GM19240 (cell line): ENCODE data around the gene RGS6.

Source experiments
- DNase-seq: peaks from one replicate; pipeline ENCODE4 v3.0.0; 2011; ENCODE audit warnings: low spot score; ENCODE audit not compliant: insufficient read length

The RGS6 gene

DNA sequence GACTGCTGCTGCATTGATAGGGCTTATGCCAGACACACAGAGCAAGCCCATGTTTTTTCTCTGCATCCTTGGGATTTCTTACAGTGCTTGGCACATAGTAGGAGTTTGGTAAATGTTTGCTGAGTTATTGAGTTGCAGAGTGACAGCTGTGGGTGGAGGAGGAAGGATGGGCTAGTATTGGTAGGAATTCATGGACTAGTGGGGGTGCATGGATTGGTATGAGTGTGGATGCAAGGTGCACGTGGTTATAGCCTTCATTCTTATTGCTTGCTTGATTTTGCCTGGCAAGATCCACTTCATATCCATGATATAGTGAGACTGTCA, 11.4 kb downstream of the RGS6 start:
- no peak for DNase-seq

GRCh38 chr14:71947947-71948500, 15.8 kb downstream of the RGS6 start:
- no peak for DNase-seq

- DNase-seq, result no peak
Measured at GRCh38 chr14:71952381-71953363, 20.4 kb downstream of the RGS6 start.

DNA sequence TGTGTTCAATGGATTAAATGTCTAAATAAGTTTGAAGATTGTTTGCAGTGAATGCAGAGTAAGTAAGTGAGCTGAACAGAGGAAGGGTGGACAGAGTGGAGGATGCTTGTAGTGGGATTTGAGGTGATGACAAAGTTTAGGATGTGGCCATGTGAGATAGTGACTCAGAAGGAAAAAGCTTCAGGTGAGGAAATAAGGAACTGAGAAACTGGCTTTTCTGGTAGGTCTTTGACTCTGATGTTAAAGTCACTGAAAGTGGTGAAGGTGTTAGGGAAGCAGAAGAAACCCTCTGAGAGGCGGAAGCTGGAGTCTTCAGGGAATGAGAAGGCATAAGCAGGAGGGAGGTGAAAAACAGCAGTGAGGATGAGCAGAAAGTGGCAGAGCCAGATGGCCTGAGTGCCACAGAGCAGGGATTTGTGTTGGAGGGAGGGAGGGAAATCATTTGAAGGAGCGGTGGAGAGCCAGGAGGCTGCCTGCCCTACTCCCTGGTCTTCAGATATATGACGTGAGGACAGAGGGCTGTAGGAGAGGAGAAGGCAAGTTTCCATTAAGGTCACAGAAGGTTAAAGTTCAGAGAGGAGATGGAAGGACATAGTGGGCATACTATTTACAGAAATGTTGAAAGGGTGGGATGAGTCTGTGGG, 24.8 kb downstream of the RGS6 start:
- DNase-seq, result no peak

GRCh38 chr14:71959055-71959454, 26.8 kb downstream of the RGS6 start:
- DNase-seq, result no peak

GRCh38 chr14:71960494-71961353, 28.5 kb downstream of the RGS6 start:
- DNase-seq, result no peak

DNA sequence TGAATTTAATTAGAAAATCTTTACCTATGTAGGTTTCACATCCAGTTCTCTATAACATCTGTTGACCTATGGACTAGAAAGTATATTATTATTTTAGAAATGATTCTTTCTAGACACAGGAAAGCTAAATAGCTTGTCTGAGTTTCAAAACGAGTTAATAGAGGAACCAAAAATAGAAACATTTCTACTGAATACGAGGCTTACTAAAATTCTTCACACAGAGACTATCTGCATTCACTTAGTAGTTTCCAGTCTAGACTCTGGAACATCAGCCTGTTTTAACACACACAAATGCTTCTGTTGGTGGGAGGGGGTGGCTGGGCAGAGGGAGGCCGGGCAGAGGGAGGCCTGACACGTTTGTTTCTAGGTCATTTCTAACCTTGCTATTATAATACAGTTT, 29.7 kb downstream of the RGS6 start:
- no peak for DNase-seq

DNA sequence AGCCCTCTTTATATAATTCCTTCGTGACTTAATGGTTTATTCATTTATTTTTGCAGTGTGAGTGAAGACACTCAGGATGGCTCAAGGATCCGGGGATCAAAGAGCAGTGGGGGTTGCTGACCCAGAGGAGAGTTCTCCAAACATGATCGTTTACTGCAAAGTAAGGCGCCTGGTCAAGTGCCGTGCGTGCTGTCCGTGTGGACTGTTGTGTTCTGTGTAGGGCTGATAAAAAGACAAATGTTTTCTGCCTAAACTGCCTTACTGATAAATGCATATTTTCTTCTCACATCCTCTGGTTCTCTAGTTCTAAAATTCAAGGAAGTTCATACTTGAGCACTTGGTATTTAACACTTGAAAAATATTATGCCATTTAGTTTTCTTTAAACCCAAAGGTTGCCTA, 32.5 kb downstream of the RGS6 start:
- no peak for DNase-seq

DNA sequence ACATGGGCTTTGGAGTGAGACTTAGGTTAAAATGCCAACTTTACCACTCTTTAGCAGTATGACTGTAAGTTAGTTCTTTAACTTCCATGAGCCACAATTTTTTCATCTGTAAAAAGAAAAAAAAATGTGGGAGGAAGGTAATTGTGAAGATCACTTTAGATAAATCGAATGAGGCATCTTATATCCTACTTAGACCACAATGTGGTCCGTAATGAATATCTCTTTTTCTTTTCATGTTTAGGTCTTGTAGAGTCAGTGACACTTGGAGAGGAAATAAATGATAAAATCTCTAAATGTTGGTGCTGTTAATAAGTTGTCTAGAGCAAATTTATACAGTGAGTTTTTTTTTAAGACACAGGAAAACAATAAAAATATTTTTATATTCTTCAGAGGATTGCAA, 34.3 kb downstream of the RGS6 start:
- no peak for DNase-seq

GRCh38 chr14:71967704-71968103, 35.5 kb downstream of the RGS6 start:
- DNase-seq, result no peak

- no peak for DNase-seq
Measured at GRCh38 chr14:71970272-71970671, 38.0 kb downstream of the RGS6 start.

DNA sequence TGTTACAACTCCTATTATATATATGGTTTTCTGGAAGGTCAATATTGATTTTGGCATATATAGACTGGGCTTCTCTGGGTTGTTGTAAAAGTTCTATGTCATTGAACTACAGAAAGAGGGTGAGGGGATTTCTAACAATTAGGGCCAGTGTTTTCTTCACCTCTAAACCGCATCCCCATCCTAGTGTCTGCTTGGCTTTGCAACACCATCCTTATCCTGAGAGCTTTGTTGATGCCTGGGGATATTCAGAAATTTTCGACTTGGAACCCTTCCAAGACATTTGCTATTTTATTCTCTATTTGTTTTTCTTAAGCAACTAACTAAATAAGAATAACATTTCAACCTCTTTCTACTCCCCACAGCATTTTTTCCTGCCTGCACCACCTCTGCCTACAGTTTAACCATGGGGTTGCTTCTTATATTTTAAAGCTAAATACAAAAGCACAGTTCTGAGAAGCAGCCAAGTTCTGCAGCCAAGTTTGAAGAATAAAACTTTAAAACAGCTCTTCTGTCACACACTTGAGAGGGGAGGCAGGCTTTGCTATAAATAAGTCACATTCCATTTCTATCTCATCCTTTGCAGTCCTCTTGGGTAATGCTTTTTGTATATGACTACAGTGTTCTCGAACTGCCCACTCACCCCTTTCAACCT, 53.4 kb downstream of the RGS6 start:
- no peak for DNase-seq

- no peak for DNase-seq
Measured at GRCh38 chr14:71988476-71988875, 56.2 kb downstream of the RGS6 start.

DNA sequence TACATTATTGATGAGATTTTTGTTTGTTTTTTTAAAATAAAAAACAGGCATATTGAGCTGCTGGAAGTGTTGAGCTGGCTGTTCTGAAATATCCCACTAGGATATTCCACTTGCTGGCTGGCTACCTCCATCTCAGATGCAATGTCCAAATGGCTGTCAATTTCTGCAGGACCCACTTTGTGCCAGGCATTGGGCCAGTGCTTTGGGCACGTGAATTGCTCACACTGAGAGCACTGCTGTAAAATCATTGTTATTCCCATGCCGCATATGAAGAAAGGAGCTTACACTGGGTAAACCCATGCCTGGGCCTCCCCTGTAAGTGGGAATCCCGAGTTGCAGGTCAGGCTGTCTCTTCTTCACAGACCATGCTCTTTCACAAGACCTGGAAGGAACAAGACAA, 56.7 kb downstream of the RGS6 start:
- DNase-seq, result no peak

- no peak for DNase-seq
Measured at GRCh38 chr14:71994416-71994815, 62.2 kb downstream of the RGS6 start.

DNA sequence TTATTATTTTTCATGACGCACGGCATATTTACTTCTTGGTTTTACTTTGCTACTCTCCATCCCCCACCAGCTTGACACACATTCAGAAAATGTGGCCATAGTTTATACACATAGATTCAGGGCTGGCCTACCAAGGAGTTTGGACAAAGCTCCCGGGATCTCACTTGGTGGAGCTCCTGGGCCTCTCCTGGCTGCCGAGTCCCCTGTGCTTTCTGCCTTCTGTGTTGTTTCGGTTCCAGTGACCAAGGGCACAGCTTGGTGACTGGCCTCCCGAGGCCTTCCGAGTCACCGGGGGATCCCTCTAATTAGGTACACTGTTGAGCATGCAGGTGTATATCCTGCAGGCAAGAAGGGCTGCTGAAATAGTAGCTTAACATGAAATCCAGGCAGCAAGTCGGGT, 63.5 kb downstream of the RGS6 start:
- no peak for DNase-seq

- no peak for DNase-seq
Measured at GRCh38 chr14:71996610-71997009, 64.4 kb downstream of the RGS6 start.

DNA sequence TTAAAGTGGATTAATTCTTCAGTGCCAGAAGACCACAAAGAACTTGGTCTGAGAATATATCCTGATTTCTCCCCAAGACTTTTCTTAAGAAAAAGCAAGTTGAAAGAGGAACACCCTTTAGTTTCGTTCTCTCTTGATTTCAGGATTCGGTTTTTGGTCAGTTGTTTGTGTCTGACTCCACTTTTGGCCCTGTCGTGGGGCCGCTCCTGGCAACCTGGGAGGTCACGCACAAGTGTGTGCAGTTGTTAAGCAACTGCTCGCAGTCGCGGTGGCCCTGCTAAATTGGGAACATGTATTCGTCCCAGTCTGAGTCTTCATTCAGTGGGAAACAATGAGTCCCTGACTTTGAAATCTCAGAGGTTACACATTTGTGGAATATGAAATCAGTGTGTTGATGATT, 68.7 kb downstream of the RGS6 start:
- no peak for DNase-seq

DNA sequence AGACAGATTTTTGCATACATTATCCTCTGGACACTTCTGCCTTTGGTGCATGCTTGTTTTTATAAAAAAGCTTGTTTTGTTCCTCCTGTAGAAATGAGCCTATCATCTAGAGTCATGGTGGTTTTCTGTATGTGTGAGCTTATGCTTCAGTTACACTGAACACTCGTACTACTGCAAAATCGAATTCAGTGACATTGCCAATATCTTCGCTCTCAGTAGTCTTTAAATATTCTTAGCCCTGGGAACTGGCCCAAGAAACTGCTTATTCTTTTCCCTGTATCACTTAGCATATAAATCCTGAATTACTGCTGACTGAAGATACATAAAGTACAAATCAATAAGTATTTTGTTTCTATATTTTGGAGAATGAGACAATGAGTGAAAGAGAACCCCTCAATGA, 70.5 kb downstream of the RGS6 start:
- no peak for DNase-seq

DNA sequence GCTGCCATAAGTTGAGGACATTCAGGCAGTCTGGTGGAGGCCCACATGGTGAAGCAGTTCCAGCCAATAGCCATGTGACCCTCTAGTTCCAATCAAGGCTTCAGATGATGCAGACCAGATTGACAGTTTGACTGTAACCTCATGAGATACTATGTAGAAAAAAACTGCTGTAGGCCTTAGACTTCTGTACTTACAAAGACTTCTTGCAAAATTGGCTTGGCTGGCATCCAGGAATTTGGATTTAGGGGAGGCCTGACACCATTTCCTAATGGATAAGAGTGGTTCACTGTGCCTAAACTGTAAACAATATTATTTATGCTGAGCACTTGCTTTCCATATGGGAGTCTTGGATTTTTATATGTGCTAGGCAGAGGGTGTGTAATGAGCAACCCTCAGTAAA, 76.4 kb downstream of the RGS6 start:
- no peak for DNase-seq

- DNase-seq, result no peak
Measured at GRCh38 chr14:72010474-72010873, 78.2 kb downstream of the RGS6 start.
